IMR-90 (cell line): Measurements from ENCODE around the gene OOSP3. TPM values are rescaled to one million over a fixed set of nuclear protein-coding genes. Genes with fewer than 3 reads are reported as not detected.

ENCODE experiments used
- ATAC-seq: fragments of 200-7000 bp; cut with Tn5 transposase; 2 replicates; pipeline ENCODE4 v1.9.1; 2020; ENCODE audit warnings: low read depth, mild to moderate bottlenecking, moderate library complexity
- BruUV-seq: library from RNA; stranded (reverse); fragments of 400-500 nt; replicated peaks from 2 replicates; lab custom pipeline; 2021; lab: Mats Ljungman, UMichigan
- CTCF ChIA-PET: fragments of 300-600 bp; formaldehyde crosslinking; extraction: SDS; loops from one replicate; lab custom pipeline; 2021; ENCODE audit warnings: antibody characterized with exemption; lab: Yijun Ruan, JAX
- POLR2A ChIA-PET: fragments of 300-600 bp; sonication (Branson Sonifier 250); formaldehyde crosslinking; loops from one replicate; lab custom pipeline; 2022; ENCODE audit warnings: antibody characterized with exemption; ENCODE audit not compliant: unreplicated experiment; lab: Charles Lee
- DNase-seq: peaks from one replicate; pipeline ENCODE4 v3.0.0; 2013
- H2AFZ ChIP-seq: replicated peaks from 2 replicates; pipeline ENCODE3; 2013; ENCODE audit warnings: low read length, mild to moderate bottlenecking; ENCODE audit not compliant: poor library complexity
- H2AK5ac ChIP-seq: 2 replicates; pipeline ENCODE4 v1.6.1; 2013; ENCODE audit warnings: low read depth, low read length, inconsistent platforms
- H2AK9ac ChIP-seq: replicated peaks from 2 replicates; pipeline ENCODE3; 2013; ENCODE audit warnings: mild to moderate bottlenecking, low read depth, low read length, moderate library complexity; ENCODE audit not compliant: poor library complexity
- H2BK120ac ChIP-seq: 2 replicates; pipeline ENCODE4 v1.6.1; 2013; ENCODE audit warnings: low read depth, low read length, inconsistent platforms
- H2BK15ac ChIP-seq: 3 replicates; pipeline ENCODE4 v1.6.1; 2013; ENCODE audit warnings: low read depth, low read length, inconsistent platforms
- H2BK20ac ChIP-seq: 2 replicates; pipeline ENCODE4 v1.6.1; 2013; ENCODE audit warnings: low read depth, mild to moderate bottlenecking, inconsistent platforms, low read length, moderate library complexity
- H2BK5ac ChIP-seq: 2 replicates; pipeline ENCODE4 v1.6.1; 2013; ENCODE audit warnings: mild to moderate bottlenecking, low read depth, low read length, inconsistent platforms; ENCODE audit not compliant: poor library complexity, severe bottlenecking
- H3K14ac ChIP-seq: replicated peaks from 2 replicates; pipeline ENCODE4 v1.6.1; 2013; ENCODE audit warnings: low read depth, low read length, inconsistent platforms
- H3K18ac ChIP-seq: 2 replicates; pipeline ENCODE4 v1.6.1; 2013; ENCODE audit warnings: low read depth, low read length, control low read depth
- H3K23ac ChIP-seq: 2 replicates; pipeline ENCODE4 v1.6.1; 2013; ENCODE audit warnings: low read depth, low read length, inconsistent platforms
- H3K27ac ChIP-seq: 2 replicates; pipeline ENCODE4 v1.5.1; 2013; ENCODE audit warnings: mild to moderate bottlenecking, control low read depth, low read length; ENCODE audit not compliant: insufficient read depth
- H3K27me3 ChIP-seq: 2 replicates; pipeline ENCODE4 v1.6.1; 2013; ENCODE audit warnings: low read length; ENCODE audit not compliant: control insufficient read depth, insufficient read depth
- H3K36me3 ChIP-seq: 2 replicates; pipeline ENCODE4 v1.6.1; 2013; ENCODE audit warnings: low read length, mixed read lengths; ENCODE audit not compliant: control insufficient read depth, insufficient read depth
- H3K4ac ChIP-seq: 2 replicates; pipeline ENCODE4 v1.6.1; 2013; ENCODE audit warnings: low read depth, low read length, inconsistent platforms
- H3K4me1 ChIP-seq: 2 replicates; pipeline ENCODE4 v1.6.1; 2013; ENCODE audit warnings: low read length, mixed read lengths; ENCODE audit not compliant: control insufficient read depth, insufficient read depth
- H3K4me2 ChIP-seq: 2 replicates; pipeline ENCODE4 v1.6.1; 2013; ENCODE audit warnings: low read depth, mild to moderate bottlenecking, control low read depth, low read length, moderate library complexity
- H3K4me3 ChIP-seq: 2 replicates; pipeline ENCODE4 v1.5.1; 2013; ENCODE audit warnings: low read depth, mild to moderate bottlenecking, control low read depth, low read length, moderate library complexity; ENCODE audit not compliant: insufficient read depth
- H3K56ac ChIP-seq: 2 replicates; pipeline ENCODE4 v1.6.1; 2013; ENCODE audit warnings: low read length, inconsistent platforms; ENCODE audit not compliant: insufficient read depth; ENCODE audit errors: extremely low read depth
- H3K79me1 ChIP-seq, 2 experiments: 2 replicates each; pipeline ENCODE4 v1.6.1; 2013; ENCODE audit warnings: low read length in 2 of 2, inconsistent platforms in 1 of 2, low read depth in 1 of 2
- H3K9ac ChIP-seq: 2 replicates; pipeline ENCODE4 v1.6.1; 2013; ENCODE audit warnings: low read depth, low read length, control low read depth
- H3K9me1 ChIP-seq: 2 replicates; pipeline ENCODE4 v1.6.1; 2013; ENCODE audit warnings: low read length, inconsistent platforms; ENCODE audit not compliant: insufficient read depth
- H3K9me3 ChIP-seq: 2 replicates; pipeline ENCODE4 v1.6.1; 2013; ENCODE audit warnings: low read length; ENCODE audit not compliant: control insufficient read depth, insufficient read depth
- H4K20me1 ChIP-seq: 2 replicates; pipeline ENCODE4 v1.6.1; 2013; ENCODE audit warnings: low read length, inconsistent platforms; ENCODE audit not compliant: insufficient read depth
- H4K5ac ChIP-seq: 2 replicates; pipeline ENCODE4 v1.6.1; 2013; ENCODE audit warnings: mild to moderate bottlenecking, low read depth, low read length, control low read depth
- H4K8ac ChIP-seq, 2 experiments: 2 replicates each; pipeline ENCODE4 v1.6.1; 2013; ENCODE audit warnings: low read depth in 2 of 2, low read length in 2 of 2, control low read depth in 1 of 2, inconsistent platforms in 1 of 2
- H4K91ac ChIP-seq: 2 replicates; pipeline ENCODE4 v1.6.1; 2013; ENCODE audit warnings: low read depth, low read length, inconsistent platforms; ENCODE audit not compliant: insufficient read depth
- BHLHE40 ChIP-seq: fragments of 150-350 bp; IDR thresholded peaks from 2 replicates; pipeline ENCODE4 v1.6.1; 2016; ENCODE audit warnings: mild to moderate bottlenecking, low read depth, low read length
- CEBPB ChIP-seq: IDR thresholded peaks from 2 replicates; pipeline ENCODE4 v1.6.1; 2012; ENCODE audit warnings: low read depth, low read length, improper control_type of control experiment
- FOS ChIP-seq: fragments of 150-350 bp; IDR thresholded peaks from 2 replicates; pipeline ENCODE4 v1.6.1; 2016; ENCODE audit warnings: low read depth, low read length
- MAFK ChIP-seq: IDR thresholded peaks from 2 replicates; pipeline ENCODE4 v1.6.1; 2012; ENCODE audit warnings: low read depth, low read length, improper control_type of control experiment
- MAZ ChIP-seq: IDR thresholded peaks from 2 replicates; pipeline ENCODE4 v1.6.1; 2012; ENCODE audit warnings: low read depth, mild to moderate bottlenecking, low read length, improper control_type of control experiment, moderate library complexity, borderline replicate concordance
- MXI1 ChIP-seq: IDR thresholded peaks from 2 replicates; pipeline ENCODE4 v1.6.1; 2012; ENCODE audit warnings: low read depth, mild to moderate bottlenecking, low read length, moderate library complexity, borderline replicate concordance
- POLR2A ChIP-seq: IDR thresholded peaks from 2 replicates; pipeline ENCODE4 v1.6.1; 2012; ENCODE audit warnings: mild to moderate bottlenecking, low read depth, low read length
- RAD21 ChIP-seq: IDR thresholded peaks from 2 replicates; pipeline ENCODE4 v1.6.1; 2012; ENCODE audit warnings: low read length, improper control_type of control experiment
- RCOR1 ChIP-seq: IDR thresholded peaks from 2 replicates; pipeline ENCODE4 v1.6.1; 2012; ENCODE audit warnings: mild to moderate bottlenecking, low read length, improper control_type of control experiment; ENCODE audit not compliant: insufficient replicate concordance
- RFX5 ChIP-seq: IDR thresholded peaks from 2 replicates; pipeline ENCODE4 v1.8.0; 2012; ENCODE audit warnings: low read depth, mild to moderate bottlenecking, low read length, moderate library complexity
- USF2 ChIP-seq: fragments of 150-350 bp; IDR thresholded peaks from 2 replicates; pipeline ENCODE4 v1.6.1; 2017; ENCODE audit warnings: mild to moderate bottlenecking, antibody characterized with exemption, low read length, low read depth
- WGBS, 2 experiments: methylation state at CpG; one replicate each; pipeline versions ENCODE4 v1.1.5 to v1.1.7; 2013; ENCODE audit warnings: missing lambda C conversion rate in 2 of 2; ENCODE audit not compliant: insufficient read length in 1 of 2; ENCODE audit errors: extremely low coverage in 2 of 2; 5-methylcytosine and 5-hydroxymethylcytosine counted together
- dilution Hi-C: fragments of 300-500 bp; cut with HindIII; formaldehyde crosslinking; loops from one replicate; pipeline ENCODE4 v1.14.3; 2018; ENCODE audit warnings: low sequenced_read_pairs; ENCODE audit not compliant: unreplicated experiment
- in situ Hi-C: fragments of 300-500 bp; cut with MboI; formaldehyde crosslinking; loops from 3 replicates; pipeline ENCODE4 v1.14.3; 2019; ENCODE audit warnings: low sequenced_read_pairs, inconsistent platforms, mixed read lengths
- intact Hi-C: fragments of 100-400 bp; cut with micrococcal nuclease; formaldehyde crosslinking; loops from 2 replicates; pipeline ENCODE4 v1.10.0; 2022
- polyA plus RNA-seq, 3 experiments: library from polyadenylated mRNA; depleted of rRNA; stranded (reverse); fragments of >200 nt; gene quantifications; 2 replicates each; pipeline ENCODE4 v1.2.3, GENCODE V29; 2012; ENCODE audit warnings: low replicate concordance in 1 of 3
- total RNA-seq: library from RNA; depleted of rRNA; stranded (reverse); fragments of >200 nt; gene quantifications from 2 replicates; pipeline ENCODE4 v1.2.3, GENCODE V29; 2012
- TF ChIP-seq, protein P1 (sequence below): conservative IDR thresholded peaks from 2 replicates; pipeline ENCODE4 v1.5.1; 2012; ENCODE audit warnings: mild to moderate bottlenecking, low read depth, low read length, improper control_type of control experiment

The OOSP3 gene
- total and polyA plus RNA-seq, 2 of the 4 experiments (the other 2 are of a cell fraction) = not detected

DNA sequence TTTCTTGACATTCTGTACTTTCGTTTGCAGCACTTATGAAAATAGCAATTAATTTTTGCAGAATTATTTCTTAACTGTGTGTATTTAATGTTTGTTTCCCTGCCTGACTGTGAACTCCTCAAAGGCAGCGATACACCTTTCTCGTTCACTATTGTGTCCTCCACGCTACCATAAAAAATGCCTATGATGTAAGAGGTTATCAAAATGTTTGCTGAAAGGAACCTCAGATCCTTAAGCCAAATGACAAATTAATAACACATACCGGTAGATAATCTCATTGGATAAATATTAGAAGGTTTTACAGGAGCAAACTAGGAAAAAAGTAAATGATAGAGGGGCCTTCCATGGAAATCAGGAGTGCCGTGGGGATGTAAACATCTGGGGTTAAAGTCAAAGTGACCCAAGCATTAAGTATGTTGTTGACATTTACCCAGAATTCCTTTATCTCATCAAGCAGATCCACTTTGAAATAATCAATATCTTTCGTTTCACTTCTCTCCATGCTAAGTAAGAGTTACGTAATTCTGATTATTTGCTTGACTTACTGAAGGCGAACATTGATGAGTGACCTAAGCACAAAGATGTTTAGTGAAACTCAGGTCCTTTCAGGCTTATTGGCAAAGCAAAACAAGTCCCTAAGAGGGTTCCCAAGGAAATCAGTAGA is 2.6 kb upstream of the OOSP3 start:
- no peak for TF ChIP-seq MAZ
- no peak for TF ChIP-seq RAD21
- TF ChIP-seq MAFK = no peak
- TF ChIP-seq CEBPB = no peak; the same call in 1 of the 2 replicates
- TF ChIP-seq BHLHE40 = no peak
- no peak for TF ChIP-seq USF2
- no peak for TF ChIP-seq RFX5
- no peak for TF ChIP-seq MXI1
- TF ChIP-seq, protein P1, sequence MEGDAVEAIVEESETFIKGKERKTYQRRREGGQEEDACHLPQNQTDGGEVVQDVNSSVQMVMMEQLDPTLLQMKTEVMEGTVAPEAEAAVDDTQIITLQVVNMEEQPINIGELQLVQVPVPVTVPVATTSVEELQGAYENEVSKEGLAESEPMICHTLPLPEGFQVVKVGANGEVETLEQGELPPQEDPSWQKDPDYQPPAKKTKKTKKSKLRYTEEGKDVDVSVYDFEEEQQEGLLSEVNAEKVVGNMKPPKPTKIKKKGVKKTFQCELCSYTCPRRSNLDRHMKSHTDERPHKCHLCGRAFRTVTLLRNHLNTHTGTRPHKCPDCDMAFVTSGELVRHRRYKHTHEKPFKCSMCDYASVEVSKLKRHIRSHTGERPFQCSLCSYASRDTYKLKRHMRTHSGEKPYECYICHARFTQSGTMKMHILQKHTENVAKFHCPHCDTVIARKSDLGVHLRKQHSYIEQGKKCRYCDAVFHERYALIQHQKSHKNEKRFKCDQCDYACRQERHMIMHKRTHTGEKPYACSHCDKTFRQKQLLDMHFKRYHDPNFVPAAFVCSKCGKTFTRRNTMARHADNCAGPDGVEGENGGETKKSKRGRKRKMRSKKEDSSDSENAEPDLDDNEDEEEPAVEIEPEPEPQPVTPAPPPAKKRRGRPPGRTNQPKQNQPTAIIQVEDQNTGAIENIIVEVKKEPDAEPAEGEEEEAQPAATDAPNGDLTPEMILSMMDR = no peak
- TF ChIP-seq POLR2A = no peak
- no peak for TF ChIP-seq RCOR1
- no peak for TF ChIP-seq FOS
- no peak overlapping the region for H3K9ac ChIP-seq
- H3K27ac ChIP-seq = no peak overlapping the region
- no peak overlapping the region for H3K23ac ChIP-seq
- H2AK9ac ChIP-seq = no peak overlapping the region
- H3K4me1 ChIP-seq = no peaks in the 10 kb centered on the region
- no peak overlapping the region for H4K8ac ChIP-seq
- no peak overlapping the region for H3K4ac ChIP-seq
- no peaks in the 10 kb centered on the region for H3K27me3 ChIP-seq
- dilution Hi-C loops (no loop called here), intact Hi-C loops (no loop called here), in situ Hi-C loops (no loop called here)
- ChIA-PET POLR2A (no interaction called here), CTCF (no interaction called here)
- ATAC-seq (no peak), DNase-seq (no peak)
- 40% methylated on average over 2 of the region's 9 CpGs; no CpG with 5 or more reads in 1 of the 2 experiments for WGBS, 2 experiments
- no peaks in the 10 kb centered on the region for H3K9me3 ChIP-seq
- no peaks in the 10 kb centered on the region for H3K9me1 ChIP-seq
- H4K20me1 ChIP-seq = no peaks in the 10 kb centered on the region
- no peak overlapping the region for H3K4me3 ChIP-seq
- H4K91ac ChIP-seq = no peak overlapping the region
- no peak overlapping the region for H3K4me2 ChIP-seq
- H2BK20ac ChIP-seq = no peak overlapping the region
- no peak overlapping the region for H2AFZ ChIP-seq
- BruUV-seq = no TSS peak
- no peak overlapping the region for H2BK120ac ChIP-seq
- no peak overlapping the region for H2AK5ac ChIP-seq
- no peak overlapping the region for H3K18ac ChIP-seq
- H3K14ac ChIP-seq = no peak overlapping the region
- no peak overlapping the region for H2BK15ac ChIP-seq
- H3K79me1 ChIP-seq = no peaks in the 10 kb centered on the region
- H4K5ac ChIP-seq = no peak overlapping the region
- no peak overlapping the region for H3K56ac ChIP-seq
- no peaks in the 10 kb centered on the region for H3K36me3 ChIP-seq
- no peak overlapping the region for H2BK5ac ChIP-seq
